NCI-H2171 treated with DMSO at 0.1 percent for 48 hours (cell line): ENCODE measurements around the gene BRF1.

Experiments
- DNase-seq: peaks from one replicate; lab custom pipeline; 2025; lab: John Stamatoyannopoulos, UW

Gene BRF1

DNA sequence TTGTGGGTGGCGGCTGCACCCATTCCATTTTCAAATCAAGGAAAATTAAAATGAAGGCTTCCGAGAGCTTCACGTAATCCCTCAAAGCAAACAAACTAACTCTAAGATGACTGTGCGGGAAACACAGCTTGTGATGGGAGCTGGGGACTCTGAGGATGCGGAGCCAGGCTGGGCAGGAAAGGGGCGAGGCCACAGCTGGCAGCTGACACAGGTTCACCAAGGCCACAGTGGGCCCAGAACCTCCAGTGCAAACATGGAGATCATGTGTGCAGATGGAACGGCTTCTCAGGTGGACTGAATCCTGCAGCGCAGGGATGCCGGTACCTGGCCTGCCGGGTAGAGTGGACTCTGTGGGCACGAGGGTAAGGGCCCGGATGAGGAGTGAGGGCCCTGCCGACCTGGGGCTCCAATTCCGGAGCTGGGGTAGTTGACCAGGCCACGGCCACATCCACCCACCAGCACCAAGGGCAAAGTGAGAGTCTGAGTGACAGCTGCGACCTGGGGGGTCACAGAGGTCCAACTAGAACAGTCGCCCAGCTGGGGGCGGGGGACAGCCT lies 71.6 kb downstream of the BRF1 start:
- DNase-seq = no peak

GRCh38 chr14:105228562-105228961 lies 72.2 kb downstream of the BRF1 start:
- no peak for DNase-seq

GRCh38 chr14:105227346-105227745 lies 73.5 kb downstream of the BRF1 start:
- no peak for DNase-seq

GRCh38 chr14:105226198-105226597 lies 74.6 kb downstream of the BRF1 start:
- DNase-seq = no peak

DNA sequence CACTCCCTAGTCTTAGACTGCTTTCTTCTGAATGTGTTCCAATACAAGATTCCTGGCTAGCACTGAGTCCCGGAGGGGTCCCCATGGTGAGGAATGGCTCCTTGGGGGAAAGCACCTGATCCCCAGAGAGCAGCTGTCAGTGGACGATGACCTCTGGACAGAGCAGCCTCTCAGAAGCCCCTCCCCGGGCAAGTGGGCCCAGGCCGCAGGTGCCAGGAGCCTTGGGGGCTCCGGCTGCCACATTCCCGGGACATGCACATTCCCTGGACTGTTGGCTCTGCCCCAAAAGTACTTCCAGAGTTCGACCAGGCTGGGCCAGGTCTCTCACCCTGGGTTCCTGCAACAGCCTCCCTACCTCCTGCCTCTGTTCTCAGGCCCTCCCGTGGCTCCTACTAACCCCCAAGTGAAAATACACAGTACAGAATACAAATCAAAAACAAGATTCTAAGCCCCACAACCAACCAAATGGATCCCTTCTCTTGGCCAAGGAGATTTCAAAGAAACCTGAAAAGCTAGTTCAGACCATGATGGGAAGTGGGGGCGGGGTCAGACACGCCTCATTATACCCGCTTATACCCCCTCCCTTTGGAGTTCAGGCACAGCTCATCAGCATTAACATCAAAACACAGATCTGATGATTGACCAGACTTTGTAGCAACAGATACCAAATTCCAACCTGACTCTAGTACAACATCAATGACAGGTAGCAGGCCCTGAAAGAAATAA lies 75.8 kb downstream of the BRF1 start:
- no peak for DNase-seq

DNA sequence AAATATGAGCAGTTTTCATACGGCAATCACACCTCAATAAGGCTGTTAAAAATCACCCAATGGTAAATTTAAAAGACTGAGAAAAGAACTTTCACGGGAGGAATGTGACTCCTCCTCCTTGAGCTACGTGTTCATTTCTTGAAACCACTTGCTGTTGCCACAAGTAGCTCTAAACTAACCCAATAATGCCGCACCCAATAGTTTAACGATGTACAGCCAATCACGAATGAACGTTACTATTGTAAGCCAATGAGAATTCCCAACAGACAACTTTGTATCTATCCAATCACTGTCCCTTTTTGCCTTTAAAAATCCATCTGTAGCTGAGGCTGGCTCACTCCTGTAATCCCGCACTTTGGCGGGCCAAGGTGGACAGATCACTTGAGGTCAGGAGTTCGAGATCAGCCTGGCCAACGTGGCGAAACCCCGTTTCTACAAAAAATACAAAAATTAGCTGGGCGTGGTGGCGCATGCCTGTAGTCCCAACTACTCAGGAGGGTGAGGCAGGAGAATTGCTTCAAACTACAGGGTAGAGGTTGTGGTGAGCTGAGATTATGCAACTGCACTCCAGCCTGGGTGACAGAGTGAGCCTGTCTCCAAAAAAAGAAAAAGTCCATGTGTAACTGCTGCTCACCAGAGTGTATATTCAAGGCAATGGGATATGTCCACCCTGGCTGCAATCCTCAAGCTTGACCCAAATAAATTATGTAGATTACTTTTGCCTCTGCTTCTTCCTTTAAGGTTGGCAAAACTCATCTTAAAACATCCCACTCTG lies 76.8 kb downstream of the BRF1 start:
- no peak for DNase-seq

DNA sequence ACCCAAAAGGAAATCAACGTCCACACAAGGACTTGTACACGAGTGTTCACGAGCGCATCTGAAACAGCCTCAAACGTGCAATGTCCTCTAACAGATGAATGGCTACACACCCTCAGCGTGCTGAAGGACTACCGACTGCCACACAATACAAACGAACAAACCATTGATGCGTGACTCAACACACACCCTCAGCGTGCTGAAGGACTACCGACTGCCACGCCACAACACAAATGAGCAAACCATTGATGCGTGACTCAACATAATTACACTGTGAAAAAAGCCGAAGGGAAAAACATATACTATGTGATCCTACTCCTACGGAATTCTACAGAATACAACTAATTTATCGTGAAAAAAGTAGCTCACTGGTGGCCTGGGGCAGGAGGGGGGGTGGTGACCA lies 77.5 kb downstream of the BRF1 start:
- DNase-seq = no peak

- no peak for DNase-seq
Observed at GRCh38 chr14:105221598-105222178, 79.1 kb downstream of the BRF1 start.

- no peak for DNase-seq
Observed at GRCh38 chr14:105220699-105221597, 79.9 kb downstream of the BRF1 start.

- no peak for DNase-seq
Observed at GRCh38 chr14:105219753-105220152, 81.0 kb downstream of the BRF1 start.

DNA sequence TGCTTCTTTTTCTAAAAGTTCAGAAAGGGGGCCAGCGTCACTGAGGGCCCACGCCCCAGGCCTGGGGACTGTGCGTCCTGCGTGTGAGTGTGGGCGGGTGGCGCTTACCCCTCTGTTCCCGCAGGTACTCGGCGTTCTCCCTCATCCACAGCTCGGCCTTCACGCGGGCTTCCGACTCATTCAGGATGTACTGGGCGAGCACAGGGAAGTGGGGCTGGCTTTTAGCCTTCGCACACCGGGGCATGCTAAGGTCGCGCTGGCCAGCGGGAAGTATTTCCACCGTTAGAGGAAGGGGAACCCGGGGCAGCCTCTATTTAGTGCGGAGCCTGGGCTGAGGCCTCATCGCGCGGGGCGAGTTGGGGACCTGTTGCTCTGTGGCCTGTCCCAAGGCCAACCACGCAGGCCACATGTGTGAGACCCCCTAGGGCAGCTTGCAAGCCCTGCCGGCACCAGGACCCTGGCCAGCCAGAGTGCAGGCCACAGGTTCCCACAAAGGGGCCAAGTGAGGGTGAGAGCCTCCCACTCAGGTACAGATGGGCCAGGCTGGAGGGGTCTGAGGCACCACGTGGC lies 81.7 kb downstream of the BRF1 start:
- no peak for DNase-seq

- DNase-seq = no peak
Observed at GRCh38 chr14:105218611-105219010, 82.2 kb downstream of the BRF1 start.

DNA sequence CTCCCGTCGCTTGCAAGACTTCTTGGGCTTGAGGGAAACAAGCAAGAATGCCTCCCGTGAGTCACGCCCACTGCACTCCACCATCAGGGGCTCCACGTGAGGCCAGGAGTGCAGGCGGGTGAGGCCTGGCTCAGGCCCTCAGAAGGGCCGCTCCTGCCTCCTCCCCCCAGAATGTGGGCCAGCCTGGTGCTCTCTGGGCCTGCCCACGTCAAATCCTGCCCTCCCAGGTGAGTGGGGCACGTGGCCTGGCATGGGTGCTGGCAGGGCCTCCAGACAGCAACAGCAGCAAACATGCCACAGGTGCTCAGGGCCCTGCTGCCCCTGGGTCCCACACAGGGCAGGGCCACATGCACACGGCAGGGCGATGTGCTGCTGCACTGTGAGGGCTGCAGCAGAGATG lies 83.0 kb downstream of the BRF1 start:
- DNase-seq = no peak

DNA sequence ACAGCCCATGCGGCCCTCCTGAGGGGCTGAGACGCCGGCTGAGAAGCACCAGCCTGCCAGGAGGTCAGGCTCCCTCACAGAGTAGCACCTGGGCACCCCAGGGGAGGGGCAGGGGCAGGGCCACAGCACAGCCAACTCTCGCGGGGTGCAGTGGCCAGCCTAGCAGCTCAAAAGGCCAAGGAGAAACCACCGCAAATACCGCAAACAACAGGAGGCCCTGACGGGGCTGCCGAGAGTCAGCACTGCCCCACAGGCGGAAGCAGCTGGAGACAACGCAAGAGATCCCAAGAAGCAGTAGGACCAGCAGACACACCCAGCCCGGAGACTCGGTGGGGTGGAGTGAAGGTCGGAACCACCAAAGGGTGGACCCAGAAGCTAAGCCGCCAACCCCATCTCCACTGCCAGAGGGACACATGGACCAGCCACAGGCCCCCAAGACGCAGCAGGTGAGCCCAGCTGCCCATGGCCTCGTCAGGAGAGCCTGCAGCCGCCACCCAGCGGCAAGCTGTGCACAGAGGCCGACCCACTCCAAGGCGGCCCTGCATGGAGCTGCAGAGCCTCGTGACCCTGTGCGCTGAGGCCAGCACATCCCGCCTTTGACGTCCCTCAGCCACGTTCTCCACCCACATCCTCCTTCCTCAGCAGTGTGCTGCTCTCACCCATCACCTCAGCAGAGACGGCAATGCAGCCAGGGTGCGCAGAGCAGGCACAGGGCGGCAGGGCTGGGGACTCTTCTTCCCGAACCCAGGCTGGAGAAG lies 84.1 kb downstream of the BRF1 start:
- no peak for DNase-seq

DNA sequence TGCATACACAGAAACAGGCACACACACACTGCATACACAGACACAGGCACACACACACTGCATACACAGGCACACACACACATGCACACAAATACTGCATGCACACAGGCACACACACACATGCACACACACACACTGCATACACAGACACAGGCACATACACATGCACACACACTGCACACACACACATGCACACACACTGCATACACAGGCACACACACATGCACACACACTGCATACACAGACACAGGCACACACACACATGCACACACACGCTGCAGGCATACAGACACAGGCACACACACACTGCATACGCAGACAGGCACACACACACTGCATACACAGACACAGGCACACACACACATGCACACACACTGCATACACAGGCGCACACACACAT lies 85.2 kb downstream of the BRF1 start:
- no peak for DNase-seq

- no peak for DNase-seq
Observed at GRCh38 chr14:105214324-105214915, 86.4 kb downstream of the BRF1 start.

GRCh38 chr14:105213361-105213760 lies 87.4 kb downstream of the BRF1 start:
- DNase-seq = peak; percentile 36

DNA sequence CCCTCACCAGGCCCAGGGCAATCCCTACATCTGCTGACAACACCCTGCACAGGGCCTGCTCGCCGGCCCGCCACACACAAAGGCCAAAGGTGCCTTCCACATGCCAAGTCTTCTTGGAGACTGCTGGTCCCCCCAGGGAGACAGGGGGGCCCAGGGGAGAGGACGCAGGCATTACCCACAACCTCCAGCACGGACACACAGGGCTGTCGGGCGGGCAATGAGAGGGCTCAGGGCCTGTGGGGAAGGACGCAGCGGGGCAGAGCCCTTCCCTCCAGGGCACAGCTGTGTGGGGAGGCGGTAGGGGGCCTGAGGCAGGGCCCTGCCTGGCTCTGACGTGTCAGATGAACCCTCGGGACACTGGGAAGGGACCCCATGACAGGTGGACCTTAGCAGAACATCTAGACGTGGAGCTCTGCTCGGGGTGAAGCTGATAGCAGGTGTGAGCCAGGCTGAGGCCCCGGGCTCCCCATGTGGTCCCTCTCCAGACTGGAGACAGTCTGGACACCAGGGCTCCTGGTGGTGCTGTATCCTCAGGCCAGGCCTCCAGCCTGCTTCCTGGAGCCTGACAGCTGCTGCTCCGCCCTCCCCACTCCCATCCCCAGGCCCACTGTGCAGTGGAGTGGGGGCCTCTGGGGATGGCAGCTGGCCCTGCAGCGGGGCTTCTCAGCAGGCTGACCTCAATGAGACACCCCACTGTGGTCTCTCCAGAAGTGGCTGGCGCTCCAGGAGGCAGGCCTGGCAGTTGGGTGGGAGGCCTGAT lies 88.1 kb downstream of the BRF1 start:
- peak; percentile 31 for DNase-seq

DNA sequence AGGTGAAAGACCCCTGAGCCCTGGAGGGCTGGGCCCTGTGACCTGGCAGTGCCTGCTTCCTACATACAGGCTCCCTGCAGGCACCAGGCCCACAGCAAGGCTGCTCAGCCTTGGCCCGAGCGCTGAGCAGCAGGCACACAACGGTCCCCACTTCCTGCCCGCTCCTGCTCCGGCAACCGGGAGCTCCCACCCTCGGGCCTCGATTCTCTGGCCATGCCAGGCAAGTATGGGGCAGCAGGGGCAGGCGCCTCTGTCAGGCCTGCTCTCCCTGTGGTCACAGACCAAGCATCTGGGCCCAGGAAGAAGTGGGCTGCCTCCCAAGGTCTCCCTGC lies 89.1 kb downstream of the BRF1 start:
- no peak for DNase-seq
